Suprapubic skin (tissue), 4 donors: ENCODE data around the gene TSPYL4.

Experiments used
- EP300 ChIP-seq: sonication (generic); formaldehyde crosslinking; IDR thresholded peaks from one replicate; pipeline ENCODE4 v1.6.1; 2017; ENCODE audit warnings: antibody characterized with exemption
- POLR2A ChIP-seq, 2 donors: fragments of 450-650 bp; IDR thresholded peaks; one replicate each; pipeline ENCODE4 v1.6.1; 2017; ENCODE audit warnings: antibody characterized with exemption in 2 of 2, mild to moderate bottlenecking in 2 of 2, moderate library complexity in 2 of 2
- POLR2AphosphoS5 ChIP-seq, 3 donors: sonication (generic); formaldehyde crosslinking; IDR thresholded peaks; one replicate each; pipeline ENCODE4 v1.6.1; 2017; ENCODE audit warnings: antibody characterized with exemption in 3 of 3
- TF ChIP-seq, protein P1 (sequence below), 2 donors: fragments of 200-600 bp in 1 of 2; fragments of 450-650 bp in 1 of 2; sonication (generic) in 1 of 2; IDR thresholded peaks; one replicate each; pipeline ENCODE4 v1.5.1; 2016 to 2019; ENCODE audit warnings: antibody characterized with exemption in 2 of 2, mild to moderate bottlenecking in 1 of 2, moderate library complexity in 1 of 2

DNA sequence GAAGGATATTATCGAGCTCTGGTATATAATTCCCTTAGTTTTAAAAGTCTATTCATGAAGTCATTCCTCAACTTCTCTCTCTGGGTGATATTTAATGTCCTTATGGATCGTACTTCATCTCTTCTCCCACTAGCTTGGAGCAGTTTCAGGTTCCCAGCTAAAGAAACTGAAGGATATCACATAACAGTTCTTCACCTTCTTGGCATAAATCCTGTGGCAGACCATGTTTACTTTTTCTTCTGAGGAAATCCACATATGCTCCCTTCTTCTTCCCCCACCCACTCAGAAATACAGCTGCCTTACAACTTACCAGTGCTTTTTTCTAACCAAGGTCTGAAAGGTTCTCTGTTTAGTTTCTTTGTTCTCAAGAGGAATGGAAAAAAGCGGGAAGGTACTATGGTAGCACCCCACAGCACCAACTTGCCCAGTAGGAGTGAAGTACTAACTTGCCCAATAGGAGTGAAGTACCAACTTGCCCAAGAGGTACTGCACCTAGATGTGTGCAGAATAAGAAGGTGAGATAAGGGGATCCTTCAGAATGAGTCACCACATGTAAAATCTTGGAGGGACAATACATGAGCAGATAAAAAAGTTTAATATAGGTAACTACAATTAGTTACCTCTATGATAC lies 53.1 kb downstream of the TSPYL4 start:
- TF ChIP-seq, protein P1, sequence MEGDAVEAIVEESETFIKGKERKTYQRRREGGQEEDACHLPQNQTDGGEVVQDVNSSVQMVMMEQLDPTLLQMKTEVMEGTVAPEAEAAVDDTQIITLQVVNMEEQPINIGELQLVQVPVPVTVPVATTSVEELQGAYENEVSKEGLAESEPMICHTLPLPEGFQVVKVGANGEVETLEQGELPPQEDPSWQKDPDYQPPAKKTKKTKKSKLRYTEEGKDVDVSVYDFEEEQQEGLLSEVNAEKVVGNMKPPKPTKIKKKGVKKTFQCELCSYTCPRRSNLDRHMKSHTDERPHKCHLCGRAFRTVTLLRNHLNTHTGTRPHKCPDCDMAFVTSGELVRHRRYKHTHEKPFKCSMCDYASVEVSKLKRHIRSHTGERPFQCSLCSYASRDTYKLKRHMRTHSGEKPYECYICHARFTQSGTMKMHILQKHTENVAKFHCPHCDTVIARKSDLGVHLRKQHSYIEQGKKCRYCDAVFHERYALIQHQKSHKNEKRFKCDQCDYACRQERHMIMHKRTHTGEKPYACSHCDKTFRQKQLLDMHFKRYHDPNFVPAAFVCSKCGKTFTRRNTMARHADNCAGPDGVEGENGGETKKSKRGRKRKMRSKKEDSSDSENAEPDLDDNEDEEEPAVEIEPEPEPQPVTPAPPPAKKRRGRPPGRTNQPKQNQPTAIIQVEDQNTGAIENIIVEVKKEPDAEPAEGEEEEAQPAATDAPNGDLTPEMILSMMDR (IDR thresholded peaks at IDR 0.05), result no peak
- TF ChIP-seq POLR2A (IDR thresholded peaks at IDR 0.05), result no peak
- no peak for TF ChIP-seq POLR2AphosphoS5 (IDR thresholded peaks at IDR 0.05)
- TF ChIP-seq EP300, result no peak
